ENCODE data around the gene LNPEP.
A peak's percentile ranks its signal among the peaks of the same experiment; 100 is the strongest.

Gene LNPEP

DNA sequence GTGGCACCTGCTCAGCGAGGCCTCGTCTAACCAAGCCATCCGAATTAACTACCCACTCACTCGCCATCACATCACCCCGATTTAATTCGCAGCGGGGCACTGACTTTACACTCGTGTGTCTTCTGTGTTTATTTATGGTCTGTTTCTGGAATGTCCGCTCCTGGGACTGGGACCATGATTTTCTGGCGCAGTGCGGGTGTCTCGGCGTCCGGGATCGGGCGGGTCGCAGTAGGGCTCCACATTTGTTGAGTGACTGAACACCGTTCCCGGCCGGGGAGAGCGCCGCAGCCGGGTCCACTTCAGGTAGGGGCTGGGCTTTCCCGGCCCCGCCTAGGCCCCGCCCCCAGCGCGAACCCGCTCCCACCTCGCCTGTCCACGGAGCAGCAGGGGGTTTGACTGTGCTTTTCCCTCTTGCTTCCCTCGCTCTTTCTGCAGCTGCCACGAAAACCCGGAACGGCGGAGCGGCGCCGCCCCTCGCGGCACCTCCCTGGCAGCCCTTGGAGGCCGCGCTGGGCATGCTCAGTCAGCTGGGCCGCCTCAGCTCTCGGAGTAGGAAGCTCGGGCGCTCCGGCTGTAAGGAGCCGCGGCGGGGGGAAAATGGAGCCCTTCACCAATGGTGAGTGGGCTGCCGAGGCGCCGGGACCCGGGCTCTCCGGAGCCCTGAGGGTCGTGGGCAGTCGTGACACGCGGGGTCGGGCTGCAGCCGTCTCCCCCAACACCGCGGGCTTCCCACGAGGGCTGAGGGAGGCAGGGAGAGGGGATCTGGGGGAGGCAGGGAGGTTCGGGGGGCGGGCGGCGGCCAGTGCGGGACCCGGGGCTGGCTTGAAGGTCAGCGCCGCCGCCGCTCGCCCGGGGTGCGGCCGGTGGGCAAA, at the start of gene LNPEP:
Gene LNPEP (plus strand): TSS at position 522 of the 872 bp plus-strand sequence. CDS start 76 bp downstream, at position 598.
- DNase-seq = peak; percentile 91 to 94

DNA sequence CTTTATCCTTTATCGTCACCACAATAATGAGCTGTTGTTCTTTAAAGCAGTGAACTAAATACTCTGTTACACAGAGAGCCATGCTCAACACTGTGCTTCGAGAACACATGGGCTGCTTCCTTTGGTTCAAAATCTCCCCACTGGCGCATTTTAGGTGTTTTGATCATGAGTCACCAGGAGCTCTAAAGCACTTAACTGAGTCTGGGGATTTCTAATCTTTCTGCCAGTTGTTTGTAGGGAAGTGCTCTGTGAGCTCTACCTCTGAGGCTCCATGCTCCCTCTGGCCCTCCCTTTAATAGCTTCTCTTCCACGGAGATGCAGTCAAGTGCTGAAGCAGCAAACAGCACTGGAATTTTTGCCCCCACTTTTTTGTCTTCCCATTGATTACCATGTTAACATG, 42.5 kb upstream of the LNPEP start:
- DNase-seq = peak in 1 of 2 experiments; percentile 20

DNA sequence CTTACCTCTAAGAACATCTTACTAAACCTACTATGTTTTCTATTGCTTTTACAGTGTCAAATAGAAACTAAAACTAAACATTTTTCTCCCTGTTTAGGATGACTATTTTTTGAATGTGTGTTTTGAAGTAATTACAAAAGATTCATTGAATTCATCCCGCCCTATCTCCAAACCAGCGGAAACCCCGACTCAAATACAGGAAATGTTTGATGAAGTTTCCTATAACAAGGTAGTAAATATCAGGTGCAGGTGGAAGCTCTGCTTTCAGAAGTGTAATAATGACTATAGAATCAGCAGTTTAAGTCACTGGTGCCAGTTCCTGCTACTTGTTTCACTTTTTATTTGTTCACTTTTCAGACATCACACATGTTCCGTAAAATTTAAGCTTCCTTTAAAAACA, 39.6 kb upstream of the LNPEP start:
- DNase-seq = peak in 1 of 2 experiments; percentile 57

DNA sequence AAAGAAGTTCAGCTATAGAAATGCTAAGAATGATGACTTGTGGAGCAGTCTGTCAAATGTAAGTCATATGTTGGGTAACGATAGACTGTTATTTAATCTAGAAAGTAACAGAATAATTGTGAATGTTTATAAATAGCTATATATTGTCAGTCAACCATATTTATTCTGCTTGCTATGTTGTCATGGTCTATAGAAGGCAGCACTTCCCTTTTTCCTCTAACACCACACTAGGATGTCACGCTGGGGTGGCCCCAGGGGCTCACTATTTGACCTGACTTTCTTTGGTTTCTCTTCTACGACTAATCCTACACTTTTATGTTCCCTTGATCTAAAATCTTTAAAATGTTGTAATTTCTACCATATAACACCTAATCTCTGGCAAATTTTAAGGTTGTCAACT, 39.1 kb upstream of the LNPEP start:
- peak in 1 of 2 experiments; percentile 27 for DNase-seq

DNA sequence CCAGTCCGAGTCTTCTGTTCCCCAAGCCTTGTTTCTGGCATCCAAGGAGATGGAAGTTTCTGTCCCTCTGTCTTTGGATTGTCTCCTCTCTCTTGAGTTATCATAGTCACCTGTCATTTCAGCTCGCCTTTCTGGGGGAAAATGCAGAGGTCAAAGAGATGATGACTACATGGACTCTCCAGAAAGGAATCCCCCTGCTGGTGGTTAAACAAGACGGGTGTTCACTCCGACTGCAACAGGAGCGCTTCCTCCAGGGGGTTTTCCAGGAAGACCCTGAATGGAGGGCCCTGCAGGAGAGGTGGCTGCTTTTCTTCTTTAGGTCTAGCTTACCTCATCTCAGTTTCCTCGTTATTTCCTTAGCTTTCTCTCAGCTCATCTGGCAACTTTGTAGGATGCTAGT, 34.5 kb upstream of the LNPEP start:
- no peak for DNase-seq

DNA sequence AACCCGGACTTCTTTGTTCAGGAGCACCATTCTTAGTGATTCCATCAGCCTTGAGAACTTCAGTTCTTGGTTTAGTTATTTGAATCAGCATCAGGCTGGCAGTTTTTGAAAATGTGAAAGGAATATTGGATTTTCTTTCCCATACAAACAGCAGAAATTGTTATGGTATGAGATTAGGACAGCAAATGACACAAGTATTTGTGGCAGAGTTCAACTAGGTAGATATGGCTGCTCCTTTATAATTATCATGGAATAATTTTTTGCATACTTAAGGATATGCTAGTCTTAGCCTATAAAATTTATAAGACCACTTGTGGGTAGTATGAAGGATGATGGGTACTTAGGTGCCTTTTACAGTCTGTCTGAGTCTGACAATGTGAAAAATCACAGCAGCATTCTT, 34.0 kb upstream of the LNPEP start:
- no peak for DNase-seq

DNA sequence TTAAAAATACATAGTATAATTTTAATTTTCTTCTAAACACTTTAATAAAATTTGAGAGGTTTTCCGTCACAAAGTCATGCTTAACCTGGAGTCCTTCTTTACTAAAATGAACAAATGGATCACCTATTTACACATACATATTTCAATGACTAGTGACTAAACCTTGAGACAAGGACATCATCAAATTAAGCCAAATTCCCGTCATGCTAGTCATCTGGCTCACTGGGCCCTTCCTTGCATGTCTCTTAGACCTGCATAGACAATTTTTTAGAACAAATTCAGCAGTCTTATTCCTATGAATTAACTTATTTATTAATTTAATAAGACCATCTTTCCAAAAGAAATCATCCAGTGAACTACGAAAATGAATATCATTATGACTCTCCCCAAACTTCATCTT, 33.0 kb upstream of the LNPEP start:
- DNase-seq = no peak

DNA sequence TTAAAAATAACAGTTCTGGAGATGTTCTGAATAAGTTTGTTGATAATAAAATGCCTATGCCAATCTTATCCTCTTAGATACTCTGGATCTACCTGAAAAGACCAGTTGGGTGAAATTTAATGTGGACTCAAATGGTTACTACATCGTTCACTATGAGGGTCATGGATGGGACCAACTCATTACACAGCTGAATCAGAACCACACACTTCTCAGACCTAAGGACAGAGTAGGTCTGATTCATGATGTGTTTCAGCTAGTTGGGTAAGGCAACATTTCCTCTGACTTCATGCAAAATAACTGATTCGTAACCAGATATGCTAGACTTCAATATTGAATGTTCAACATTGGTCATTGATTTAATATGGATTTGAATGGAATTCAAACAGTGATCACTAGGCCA, 32.6 kb upstream of the LNPEP start:
- no peak for DNase-seq

DNA sequence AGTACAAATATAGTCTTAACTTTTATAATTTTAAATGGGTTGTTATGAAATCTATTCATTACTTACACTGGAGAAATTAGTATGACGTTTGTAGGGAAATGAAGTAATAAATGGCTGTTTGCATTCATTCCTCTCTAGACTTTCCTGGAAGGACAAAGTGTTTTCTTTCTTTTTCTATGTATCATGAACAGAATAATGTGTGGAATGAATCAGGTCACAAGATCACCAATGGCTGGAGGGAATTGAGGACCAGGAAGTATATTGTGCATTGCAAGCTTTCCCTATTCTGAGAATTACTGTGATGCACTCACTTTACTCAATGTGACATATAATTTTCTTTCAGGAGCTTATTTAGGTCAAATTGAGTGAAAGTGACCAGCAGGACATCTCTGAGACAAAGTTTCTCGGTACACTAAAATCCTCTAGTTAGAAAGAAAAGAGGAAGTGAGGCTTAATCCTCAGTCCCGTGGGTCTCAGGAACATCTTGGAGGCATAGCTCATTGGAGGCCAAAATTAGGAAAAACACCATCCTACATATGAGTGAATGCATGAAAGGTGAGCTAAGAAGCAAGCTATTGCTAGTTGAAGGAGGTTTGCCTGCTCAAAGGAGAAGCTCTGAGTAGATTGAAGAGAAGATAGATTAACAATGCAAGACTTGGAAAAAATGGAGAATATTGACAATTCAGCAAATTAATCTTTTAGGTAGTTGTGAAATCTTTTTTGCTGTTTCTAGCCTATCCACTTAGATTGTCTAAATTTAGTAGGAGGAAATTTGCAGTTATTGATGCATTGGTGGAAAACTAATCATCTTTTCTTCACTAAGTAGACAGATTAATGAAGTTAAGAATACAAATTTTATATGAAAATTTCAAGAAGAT, 31.6 kb upstream of the LNPEP start:
- no peak for DNase-seq

DNA sequence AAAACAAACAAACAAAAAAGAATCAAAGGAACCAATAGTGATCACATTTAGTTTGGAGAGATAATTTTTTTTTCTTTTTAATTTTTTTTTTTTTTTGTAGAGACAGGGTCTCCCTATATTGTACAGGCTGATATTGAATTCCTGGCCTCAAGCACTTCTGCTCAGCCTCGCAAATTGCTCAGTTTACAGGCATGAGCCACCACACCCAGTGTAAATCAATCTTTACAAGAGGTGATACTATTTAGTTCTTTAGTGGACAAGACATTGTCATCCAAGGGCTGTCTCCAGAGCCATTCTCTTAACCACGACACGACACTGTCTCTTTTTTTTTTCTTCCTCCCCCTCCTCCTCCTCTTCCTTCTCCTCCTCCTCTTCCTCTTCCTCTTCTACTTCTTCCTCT, 30.0 kb upstream of the LNPEP start:
- DNase-seq = no peak

DNA sequence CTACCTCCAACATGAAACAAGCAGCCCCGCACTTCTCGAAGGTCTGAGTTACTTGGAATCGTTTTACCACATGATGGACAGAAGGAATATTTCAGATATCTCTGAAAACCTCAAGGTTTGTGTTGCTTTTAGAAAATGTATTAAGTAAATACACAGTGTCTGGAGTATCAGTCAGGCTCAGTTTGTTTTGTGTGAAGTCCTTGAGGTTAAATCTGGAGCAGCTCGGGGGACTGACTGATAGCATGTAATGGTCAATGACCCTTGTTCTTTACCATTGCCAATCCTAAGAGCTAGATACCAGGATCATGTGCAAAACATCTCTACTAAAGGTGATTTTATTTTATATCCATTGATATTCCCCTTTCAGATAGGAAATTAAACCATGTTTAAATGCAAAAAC, 26.9 kb upstream of the LNPEP start:
- DNase-seq = no peak

DNA sequence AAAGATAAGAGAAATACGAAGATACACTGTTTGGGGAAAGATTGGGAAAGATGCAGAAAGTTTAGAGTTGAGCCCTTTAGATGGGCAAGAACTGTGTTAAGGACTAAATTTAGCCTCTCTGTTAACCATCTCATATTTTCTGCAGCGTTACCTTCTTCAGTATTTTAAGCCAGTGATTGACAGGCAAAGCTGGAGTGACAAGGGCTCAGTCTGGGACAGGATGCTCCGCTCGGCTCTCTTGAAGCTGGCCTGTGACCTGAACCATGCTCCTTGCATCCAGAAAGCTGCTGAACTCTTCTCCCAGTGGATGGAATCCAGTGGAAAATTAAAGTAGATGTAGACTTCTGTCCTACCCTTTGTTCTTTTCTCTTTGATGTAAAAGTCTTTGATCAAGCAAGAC, 26.4 kb upstream of the LNPEP start:
- no peak for DNase-seq

DNA sequence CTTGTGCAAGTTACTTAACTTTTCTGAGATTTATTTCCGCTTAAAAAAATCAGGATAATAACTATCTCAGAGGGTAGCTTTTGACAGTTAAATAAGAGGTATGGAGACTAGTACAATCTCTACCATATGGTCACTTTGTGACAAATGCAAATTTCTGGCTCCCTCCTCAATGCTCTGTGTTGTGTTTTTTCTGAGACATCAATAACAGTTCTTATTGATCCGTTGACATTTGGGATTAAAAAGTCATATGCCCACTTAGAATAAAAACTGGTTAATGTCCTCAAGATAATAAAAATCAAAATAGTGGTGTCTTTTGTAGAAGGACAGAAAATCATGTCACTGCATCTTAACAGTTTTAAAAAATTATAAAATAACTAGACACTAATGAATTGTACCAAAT, 24.7 kb upstream of the LNPEP start:
- no peak for DNase-seq

DNA sequence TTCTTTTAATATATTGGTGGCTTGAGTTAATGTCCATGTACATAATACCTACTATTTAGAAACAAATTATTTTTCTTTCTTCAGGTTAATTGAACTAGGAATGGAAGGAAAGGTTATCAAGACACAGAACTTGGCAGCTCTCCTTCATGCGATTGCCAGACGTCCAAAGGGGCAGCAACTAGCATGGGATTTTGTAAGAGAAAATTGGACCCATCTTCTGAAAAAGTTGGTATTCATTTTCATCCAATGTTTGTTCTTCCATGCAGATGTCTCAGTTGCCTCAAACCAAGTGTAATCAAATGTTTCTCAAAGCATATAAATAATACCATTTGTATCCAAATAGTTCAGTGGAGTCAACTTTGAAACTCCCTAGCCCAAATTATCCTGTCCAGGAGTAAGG, 22.6 kb upstream of the LNPEP start:
- no peak for DNase-seq

DNA sequence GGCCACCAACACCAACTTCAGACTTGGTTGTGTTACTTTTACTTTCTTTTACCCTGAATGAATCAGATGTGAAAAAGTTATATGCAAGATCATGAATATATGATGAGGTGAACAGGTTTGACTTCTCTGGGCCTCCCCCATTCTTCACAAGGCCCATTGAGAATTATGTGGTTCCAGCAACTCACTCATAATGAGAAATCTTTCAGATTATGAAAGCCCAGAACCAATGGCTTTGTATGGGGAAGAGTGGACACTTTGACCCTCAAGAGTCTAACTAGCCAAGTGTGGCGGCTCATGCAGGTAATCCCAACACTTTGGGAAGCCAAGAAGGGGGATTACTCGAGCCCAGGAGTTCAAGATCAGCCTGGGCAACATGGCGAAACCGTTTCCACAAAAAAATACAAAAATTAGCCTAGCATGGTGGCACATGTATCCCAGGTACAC, 16.1 kb upstream of the LNPEP start:
- DNase-seq = no peak

DNA sequence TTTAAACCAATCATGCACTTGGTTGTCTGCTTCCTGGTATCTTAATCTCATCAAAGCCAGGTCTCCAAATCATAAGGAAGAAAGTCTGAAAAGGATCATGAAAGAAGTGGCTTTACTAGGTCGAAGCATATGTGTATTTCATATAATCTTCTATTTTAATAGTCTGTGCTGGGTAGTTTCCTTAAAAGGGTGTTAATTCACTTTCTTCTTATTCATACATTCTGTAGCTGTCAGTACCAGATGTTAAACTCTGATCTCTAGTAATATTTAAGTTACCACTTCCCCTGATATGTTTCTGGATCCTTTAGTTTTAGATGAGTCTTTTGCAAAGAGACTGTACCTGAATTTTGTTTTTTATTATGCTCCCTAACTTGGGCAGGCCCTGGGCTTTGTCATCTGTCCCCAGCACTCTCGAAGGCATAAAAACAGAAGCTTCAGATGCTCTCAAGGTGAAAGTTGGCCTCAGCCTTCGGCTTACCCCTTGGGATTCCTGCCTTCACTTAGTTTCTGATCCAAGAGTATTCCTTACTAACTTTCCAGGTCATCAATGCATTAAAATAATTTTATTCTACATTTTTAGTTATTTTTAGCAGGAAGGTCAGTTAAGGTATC, 15.0 kb upstream of the LNPEP start:
- no peak for DNase-seq

DNA sequence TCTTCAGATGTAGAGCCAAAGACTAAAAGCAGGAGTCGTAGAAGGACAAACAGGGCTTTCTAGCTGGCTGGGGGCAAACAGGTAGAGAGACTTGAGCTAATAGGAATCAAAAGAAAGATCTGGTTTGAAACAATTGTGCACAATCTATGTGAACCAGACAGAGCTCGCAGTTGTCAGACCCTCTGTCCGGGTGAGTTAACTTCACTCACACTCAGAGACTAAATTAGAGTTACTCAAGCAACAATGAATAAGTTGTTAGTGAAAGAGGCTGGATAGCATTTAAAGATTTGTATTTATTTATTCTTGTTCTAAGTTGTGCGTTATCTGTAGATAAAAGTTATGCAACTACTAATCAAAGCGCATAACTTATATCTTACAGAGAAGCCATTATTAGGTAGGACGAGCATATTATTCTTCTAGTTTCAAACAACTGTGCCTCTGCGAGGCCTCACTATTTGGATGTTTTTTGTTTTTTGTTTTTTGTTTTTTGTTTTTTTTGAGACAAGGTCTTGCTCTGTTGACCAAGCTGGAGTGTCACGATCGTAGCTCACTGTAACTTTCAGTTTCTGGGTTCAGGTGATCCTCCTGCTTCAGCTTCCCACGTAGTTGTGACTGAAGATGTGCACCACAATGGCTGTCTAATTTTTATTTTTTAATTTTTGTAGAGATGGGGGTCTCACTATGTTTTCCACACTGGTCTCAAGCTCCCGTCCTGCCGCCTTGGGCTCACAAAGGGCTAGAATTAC, 13.2 kb upstream of the LNPEP start:
- no peak for DNase-seq

DNA sequence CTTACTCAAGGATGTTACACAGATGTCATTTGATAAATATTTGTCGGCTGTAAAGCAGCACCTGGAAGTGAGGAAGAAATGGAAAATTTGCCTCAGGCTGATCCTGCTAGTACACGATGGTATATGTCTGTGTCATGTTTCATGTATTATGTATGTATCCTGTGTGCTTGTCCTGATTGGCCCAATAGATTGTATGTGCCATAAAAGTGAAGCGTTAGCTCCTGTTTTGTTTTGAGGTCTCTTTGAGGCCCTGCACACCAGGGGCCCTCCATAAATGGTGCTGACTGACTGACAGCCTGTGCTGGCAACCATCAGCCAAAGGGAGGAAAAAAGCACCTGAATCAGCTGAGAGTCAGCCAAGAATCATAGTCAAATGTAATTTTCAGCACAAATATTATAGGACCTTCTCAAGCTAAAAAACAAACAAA, 11.8 kb upstream of the LNPEP start:
- DNase-seq = no peak

DNA sequence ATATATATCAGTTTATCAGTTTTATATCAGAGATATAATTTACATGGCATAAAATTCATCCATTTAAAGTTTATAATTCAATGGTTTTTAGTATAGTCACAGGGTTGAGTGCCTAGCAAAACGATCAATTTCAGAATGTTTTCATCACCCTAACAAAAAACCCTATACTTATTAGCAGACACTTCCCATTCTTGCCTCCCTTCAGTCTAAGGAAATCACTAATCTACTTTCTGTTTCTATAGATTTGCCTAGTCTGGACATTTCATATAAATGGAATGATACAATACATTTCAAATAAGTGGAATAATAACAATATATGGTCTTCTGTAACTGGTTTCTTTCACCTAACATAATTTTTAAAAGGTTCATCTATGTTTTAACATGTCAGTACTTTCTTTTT, 9.6 kb upstream of the LNPEP start:
- no peak for DNase-seq

DNA sequence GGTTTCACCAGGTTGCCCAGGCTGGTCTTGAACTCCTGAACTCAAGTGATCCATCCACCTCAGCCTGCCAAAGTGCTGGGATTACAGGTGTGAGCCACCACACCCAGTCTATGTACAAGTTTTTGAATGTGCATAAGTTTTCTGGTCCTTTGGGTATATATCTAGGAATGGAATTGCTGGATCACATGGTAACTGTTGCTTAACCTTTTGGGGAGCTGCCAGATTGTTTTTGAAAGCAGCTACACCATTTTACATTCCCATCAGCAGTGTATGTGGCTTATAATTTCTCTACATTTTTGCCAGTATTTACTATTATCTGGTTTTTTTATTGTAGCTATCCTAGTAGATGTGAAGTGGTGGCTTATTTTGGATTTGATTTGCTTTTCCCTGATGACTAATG, 8.9 kb upstream of the LNPEP start:
- no peak for DNase-seq

DNA sequence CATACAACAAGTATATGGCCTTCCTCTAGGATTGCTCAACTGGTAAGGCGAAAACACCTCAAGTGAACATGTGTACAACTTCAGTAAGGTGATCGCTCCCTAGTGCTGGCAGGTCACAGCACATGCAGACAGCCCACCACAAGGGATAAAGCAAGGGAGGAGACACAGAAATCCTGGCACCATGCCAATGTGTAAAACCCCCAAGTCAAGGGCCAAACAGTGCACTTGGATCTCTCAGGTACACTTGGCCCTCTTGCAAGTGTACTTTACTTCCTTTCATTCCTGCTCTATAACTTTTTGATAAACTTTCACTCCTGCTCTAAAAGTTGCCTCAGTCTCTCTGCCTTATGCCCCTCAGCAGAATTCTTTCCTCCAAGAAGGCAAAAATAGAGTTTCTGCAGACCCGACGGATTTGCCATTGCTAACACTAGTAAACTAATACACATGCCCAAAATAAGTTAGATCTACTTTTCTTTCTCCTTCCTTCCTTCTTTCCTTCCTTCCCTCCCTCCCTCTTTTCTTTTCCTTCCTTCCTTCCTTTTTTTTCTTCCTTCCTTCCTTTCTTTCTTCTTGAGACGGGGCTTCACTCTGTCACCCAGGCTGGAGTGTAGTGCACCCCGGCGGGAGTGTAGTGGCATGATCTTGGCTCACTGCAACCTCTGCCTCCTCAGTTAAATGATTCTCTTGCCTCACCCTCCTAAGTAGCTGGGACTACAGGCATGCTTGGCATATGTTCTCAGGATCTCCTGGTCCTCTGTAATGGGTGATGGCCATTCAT, 6.8 kb upstream of the LNPEP start:
- no peak for DNase-seq

DNA sequence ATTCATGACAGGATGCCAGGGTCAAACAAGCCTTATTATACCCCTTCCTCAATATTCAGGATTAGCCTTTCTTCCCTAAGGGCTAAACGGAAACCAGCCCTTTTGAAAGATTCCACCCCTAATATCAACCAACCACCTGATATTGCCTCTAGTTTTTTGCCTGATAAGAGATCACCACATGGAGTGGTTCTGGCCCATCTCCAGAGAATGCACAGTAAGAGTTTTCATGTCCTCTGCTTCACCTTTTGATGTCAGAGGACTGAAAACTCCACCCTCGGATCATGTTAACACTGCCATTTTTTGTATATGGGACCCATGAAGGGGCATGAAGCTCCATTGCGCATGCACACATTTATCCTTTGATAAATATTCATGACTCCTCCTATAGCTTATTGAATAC, 5.8 kb upstream of the LNPEP start:
- DNase-seq = no peak

Measured in stimulated activated CD4-positive, alpha-beta T cell treated with anti-CD3 and anti-CD28 coated beads, Interleukin-4, amount 100 ng/mL, for 4 hours (primary cell).